ENCODE data around the gene BAHCC1.

Gene BAHCC1

GRCh38 chr17:81426393-81427172 lies 31.3 kb downstream of the BAHCC1 start:
- H3K27me3 ChIP-seq (ENCODE audit: insufficient read depth, low read length) = no peaks in the 10 kb centered on the region
- no peaks in the 10 kb centered on the region for H3K36me3 ChIP-seq (ENCODE audit: insufficient read depth, low read length)
- 92% methylated on average over 22 of the region's 22 CpGs for WGBS
- no peak overlapping the region for H3K4me3 ChIP-seq (ENCODE audit: low read length)
- H3K9me3 ChIP-seq (ENCODE audit: insufficient read depth, low read depth, low read length) = no peaks in the 10 kb centered on the region
- H3K27ac ChIP-seq (ENCODE audit: low read depth, low read length) = no peak overlapping the region
- no peak overlapping the region for H3K9ac ChIP-seq (ENCODE audit: low read depth, low read length)
- H3K4me1 ChIP-seq (ENCODE audit: insufficient read depth, low read length) = peaks cover 8% of the 10 kb centered on the region; the same call in 1 of the 2 replicates

GRCh38 chr17:81427173-81428120 lies 32.2 kb downstream of the BAHCC1 start:
- Histone ChIP-seq H3K27me3 (ENCODE audit: insufficient read depth, low read length) (no peaks in the 10 kb centered on the region), H3K36me3 (ENCODE audit: insufficient read depth, low read length) (no peaks in the 10 kb centered on the region), H3K9ac (ENCODE audit: low read depth, low read length) (no peak overlapping the region), H3K9me3 (ENCODE audit: insufficient read depth, low read depth, low read length) (no peaks in the 10 kb centered on the region), H3K4me1 (ENCODE audit: insufficient read depth, low read length) (peaks cover 8% of the 10 kb centered on the region; the same call in 1 of the 2 replicates), H3K4me3 (ENCODE audit: low read length) (no peak overlapping the region), H3K27ac (ENCODE audit: low read depth, low read length) (no peak overlapping the region)
- WGBS = 89% methylated on average over 41 of the region's 41 CpGs

- 89% methylated on average over 12 of the region's 12 CpGs for WGBS
- Histone ChIP-seq H3K4me3 (ENCODE audit: low read length) (no peak overlapping the region), H3K9me3 (ENCODE audit: insufficient read depth, low read depth, low read length) (no peaks in the 10 kb centered on the region), H3K9ac (ENCODE audit: low read depth, low read length) (no peak overlapping the region), H3K36me3 (ENCODE audit: insufficient read depth, low read length) (no peaks in the 10 kb centered on the region), H3K27ac (ENCODE audit: low read depth, low read length) (no peak overlapping the region), H3K4me1 (ENCODE audit: insufficient read depth, low read length) (peaks cover 3% of the 10 kb centered on the region; the same call in 1 of the 2 replicates), H3K27me3 (ENCODE audit: insufficient read depth, low read length) (no peaks in the 10 kb centered on the region)
These were observed 32.9 kb downstream of the BAHCC1 start for GRCh38 chr17:81428121-81428515.

GRCh38 chr17:81428516-81428915 lies 33.3 kb downstream of the BAHCC1 start:
- Histone ChIP-seq H3K27ac (ENCODE audit: low read depth, low read length) (no peak overlapping the region), H3K4me3 (ENCODE audit: low read length) (no peak overlapping the region), H3K9me3 (ENCODE audit: insufficient read depth, low read depth, low read length) (no peaks in the 10 kb centered on the region), H3K27me3 (ENCODE audit: insufficient read depth, low read length) (no peaks in the 10 kb centered on the region), H3K4me1 (ENCODE audit: insufficient read depth, low read length) (peaks cover under 1% of the 10 kb centered on the region; the same call in 1 of the 2 replicates), H3K36me3 (ENCODE audit: insufficient read depth, low read length) (no peaks in the 10 kb centered on the region), H3K9ac (ENCODE audit: low read depth, low read length) (no peak overlapping the region)
- 95% methylated on average over 11 of the region's 11 CpGs for WGBS

GRCh38 chr17:81428948-81429774 lies 33.9 kb downstream of the BAHCC1 start:
- no peak overlapping the region for H3K4me3 ChIP-seq (ENCODE audit: low read length)
- WGBS = 82% methylated on average over 39 of the region's 41 CpGs
- no peaks in the 10 kb centered on the region for H3K27me3 ChIP-seq (ENCODE audit: insufficient read depth, low read length)
- no peak overlapping the region for H3K9ac ChIP-seq (ENCODE audit: low read depth, low read length)
- H3K36me3 ChIP-seq (ENCODE audit: insufficient read depth, low read length) = no peaks in the 10 kb centered on the region
- H3K4me1 ChIP-seq (ENCODE audit: insufficient read depth, low read length) = no peaks in the 10 kb centered on the region
- no peaks in the 10 kb centered on the region for H3K9me3 ChIP-seq (ENCODE audit: insufficient read depth, low read depth, low read length)
- H3K27ac ChIP-seq (ENCODE audit: low read depth, low read length) = no peak overlapping the region

- Histone ChIP-seq H3K27me3 (ENCODE audit: insufficient read depth, low read length) (no peaks in the 10 kb centered on the region), H3K4me3 (ENCODE audit: low read length) (no peak overlapping the region), H3K4me1 (ENCODE audit: insufficient read depth, low read length) (no peaks in the 10 kb centered on the region), H3K36me3 (ENCODE audit: insufficient read depth, low read length) (no peaks in the 10 kb centered on the region), H3K9ac (ENCODE audit: low read depth, low read length) (no peak overlapping the region), H3K27ac (ENCODE audit: low read depth, low read length) (no peak overlapping the region), H3K9me3 (ENCODE audit: insufficient read depth, low read depth, low read length) (no peaks in the 10 kb centered on the region)
- WGBS = 41% methylated on average over 29 of the region's 30 CpGs
These were observed 34.7 kb downstream of the BAHCC1 start for GRCh38 chr17:81429821-81430551.

- no peaks in the 10 kb centered on the region for H3K36me3 ChIP-seq (ENCODE audit: insufficient read depth, low read length)
- H3K9me3 ChIP-seq (ENCODE audit: insufficient read depth, low read depth, low read length) = no peaks in the 10 kb centered on the region
- no peak overlapping the region for H3K9ac ChIP-seq (ENCODE audit: low read depth, low read length)
- no peaks in the 10 kb centered on the region for H3K27me3 ChIP-seq (ENCODE audit: insufficient read depth, low read length)
- H3K4me3 ChIP-seq (ENCODE audit: low read length) = no peak overlapping the region
- 92% methylated on average over 23 of the region's 25 CpGs for WGBS
- H3K27ac ChIP-seq (ENCODE audit: low read depth, low read length) = no peak overlapping the region
- no peaks in the 10 kb centered on the region for H3K4me1 ChIP-seq (ENCODE audit: insufficient read depth, low read length)
These were observed 36.6 kb downstream of the BAHCC1 start for GRCh38 chr17:81431545-81432482.

- no peak overlapping the region for H3K4me3 ChIP-seq (ENCODE audit: low read length)
- H3K9me3 ChIP-seq (ENCODE audit: insufficient read depth, low read depth, low read length) = no peaks in the 10 kb centered on the region
- no peaks in the 10 kb centered on the region for H3K36me3 ChIP-seq (ENCODE audit: insufficient read depth, low read length)
- H3K27me3 ChIP-seq (ENCODE audit: insufficient read depth, low read length) = no peaks in the 10 kb centered on the region
- no peak overlapping the region for H3K27ac ChIP-seq (ENCODE audit: low read depth, low read length)
- 86% methylated on average over 10 of the region's 10 CpGs for WGBS
- no peak overlapping the region for H3K9ac ChIP-seq (ENCODE audit: low read depth, low read length)
- H3K4me1 ChIP-seq (ENCODE audit: insufficient read depth, low read length) = no peaks in the 10 kb centered on the region
These were observed 37.7 kb downstream of the BAHCC1 start for GRCh38 chr17:81432941-81433340.

- H3K27me3 ChIP-seq (ENCODE audit: insufficient read depth, low read length) = no peaks in the 10 kb centered on the region
- 91% methylated on average over 24 of the region's 24 CpGs for WGBS
- H3K4me3 ChIP-seq (ENCODE audit: low read length) = no peak overlapping the region
- H3K9me3 ChIP-seq (ENCODE audit: insufficient read depth, low read depth, low read length) = no peaks in the 10 kb centered on the region
- no peaks in the 10 kb centered on the region for H3K4me1 ChIP-seq (ENCODE audit: insufficient read depth, low read length)
- H3K27ac ChIP-seq (ENCODE audit: low read depth, low read length) = no peak overlapping the region
- no peak overlapping the region for H3K9ac ChIP-seq (ENCODE audit: low read depth, low read length)
- no peaks in the 10 kb centered on the region for H3K36me3 ChIP-seq (ENCODE audit: insufficient read depth, low read length)
These were observed 38.4 kb downstream of the BAHCC1 start for GRCh38 chr17:81433656-81434055.

All from HUES64 (cell line).